GM21528 (cell line): ENCODE data around the gene SMURF2.
"Not testable (repeated sequence)": the region's sequence is repeated elsewhere in the genome, so short reads cannot be mapped to it uniquely, and the experiment has no call there.

ENCODE experiments used
- ATAC-seq: cut with Tn5 transposase; IDR thresholded peaks from one replicate; pipeline ENCODE4 v1.9.1; 2021; ENCODE audit warnings: mild to moderate bottlenecking, moderate library complexity; ENCODE audit not compliant: unreplicated experiment, low FRiP score

SMURF2 gene

DNA sequence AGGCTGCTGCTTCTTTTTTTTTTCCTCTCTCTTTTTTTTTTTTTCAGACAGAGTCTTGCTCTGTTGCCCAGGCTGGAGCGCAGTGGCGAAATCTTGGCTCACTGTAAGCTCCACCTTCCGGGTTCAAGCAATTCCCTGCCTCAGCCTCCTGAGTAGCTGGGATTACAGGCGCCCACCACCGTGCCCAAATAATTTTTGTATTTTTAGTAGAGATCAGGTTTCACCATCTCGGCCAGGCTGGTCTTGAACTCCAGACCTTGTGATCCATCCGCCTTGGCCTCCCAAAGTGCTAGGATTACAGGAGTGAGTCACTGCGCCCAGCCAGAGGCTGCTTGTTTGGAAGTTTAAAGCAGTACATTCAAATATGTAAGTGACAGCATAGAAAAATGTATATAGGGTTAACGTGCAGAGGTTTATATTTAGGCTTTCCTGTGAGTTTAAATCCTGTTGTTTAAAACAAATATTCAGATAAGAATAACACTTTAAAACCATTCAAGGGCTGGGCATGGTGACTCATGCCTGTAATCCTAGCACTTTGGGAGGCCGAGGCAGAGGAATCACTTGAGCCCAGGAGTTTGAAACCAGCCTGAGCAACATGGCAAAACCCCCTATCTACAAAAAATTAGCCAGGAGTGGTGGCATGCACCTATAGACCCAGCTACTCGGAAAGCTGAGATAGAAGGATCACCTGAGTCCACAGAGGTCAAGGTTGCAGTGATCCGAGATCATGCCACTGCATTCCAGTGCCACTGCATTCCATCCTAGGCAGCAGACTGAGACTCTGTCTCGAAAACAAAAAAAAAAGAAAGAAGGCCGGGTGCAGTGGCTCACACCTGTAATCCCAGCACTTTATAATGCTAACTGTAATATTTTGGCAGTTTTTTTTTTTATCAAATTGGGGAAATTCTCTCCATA is 6.0 kb upstream of the SMURF2 start:
- not testable (repeated sequence) for ATAC-seq

DNA sequence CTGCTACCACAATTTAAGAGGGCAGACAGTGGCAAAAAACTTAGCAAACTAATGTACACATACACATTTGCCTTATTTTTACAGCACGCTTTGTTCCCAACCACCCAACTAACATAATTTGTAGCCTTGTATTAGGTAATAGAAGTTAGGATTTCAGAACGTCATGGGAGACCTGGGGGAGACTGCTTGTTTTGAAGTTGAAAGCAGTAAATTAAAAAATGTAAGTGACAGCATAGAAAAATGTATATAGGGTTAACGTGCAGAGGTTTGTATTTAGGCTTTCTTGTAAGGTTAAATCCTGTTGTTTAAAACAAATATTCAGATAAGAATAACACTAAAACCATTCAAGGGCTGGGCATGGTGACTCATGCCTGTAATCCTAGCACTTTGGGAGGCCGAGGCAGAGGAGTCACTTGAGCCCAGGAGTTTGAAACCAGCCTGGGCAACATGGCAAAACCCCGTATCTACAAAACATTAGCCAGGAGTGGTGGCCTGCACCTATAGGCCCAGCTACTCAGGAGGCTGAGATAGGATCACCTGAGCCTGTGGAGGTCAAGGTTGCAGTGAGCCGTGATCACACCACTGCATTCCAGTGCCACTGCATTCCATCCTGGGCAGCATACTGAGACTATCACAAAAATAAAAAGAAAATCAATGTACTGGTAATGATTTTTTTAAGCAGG is 2.3 kb upstream of the SMURF2 start:
- not testable (repeated sequence) for ATAC-seq

DNA sequence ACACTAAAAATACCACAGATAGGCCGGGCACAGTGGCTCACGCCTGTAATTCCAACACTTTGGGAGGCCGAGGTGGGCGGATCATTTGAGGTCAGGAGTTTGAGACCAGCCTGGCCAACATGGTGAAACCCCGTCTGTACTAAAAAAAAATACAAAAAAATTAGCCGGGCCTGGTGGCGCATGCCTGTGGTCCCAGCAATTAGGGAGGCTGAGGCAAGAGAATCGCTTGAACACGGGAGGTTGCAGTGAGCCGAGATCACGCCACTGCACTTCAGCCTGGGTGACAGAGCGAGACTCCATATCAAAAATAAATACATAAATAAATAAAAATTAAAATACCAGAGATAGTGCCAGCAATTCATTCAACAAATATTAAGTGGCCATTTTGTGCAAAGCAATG is 1.7 kb upstream of the SMURF2 start:
- ATAC-seq = not testable (repeated sequence)

DNA sequence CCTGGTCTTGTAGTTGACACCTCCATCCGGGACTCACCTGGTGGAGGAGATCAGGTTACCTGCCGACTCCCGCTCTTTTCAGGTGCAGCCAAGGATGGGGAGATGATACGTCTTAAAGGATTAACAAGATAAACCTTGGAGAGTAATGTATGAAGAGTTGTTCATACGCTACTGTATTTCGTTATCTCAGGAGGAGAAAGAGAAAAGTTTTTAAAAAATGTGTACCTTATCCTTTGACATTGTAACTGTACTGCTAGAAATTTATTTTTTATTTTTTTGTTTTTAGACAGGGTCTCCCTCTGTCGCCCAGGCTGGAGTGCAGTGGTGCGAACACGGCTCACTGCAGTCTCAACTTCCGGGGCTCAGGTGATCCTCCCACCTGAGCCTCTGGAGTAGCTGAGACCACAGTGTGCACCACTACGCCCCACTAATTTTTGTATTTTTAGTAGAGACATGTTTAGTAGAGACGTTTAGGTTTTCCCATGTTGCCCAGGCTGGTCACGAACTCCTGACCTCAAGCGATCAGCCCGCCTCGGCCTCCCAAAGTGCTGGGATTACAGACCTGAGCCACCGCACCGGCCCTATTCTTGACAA is 764 bp upstream of the SMURF2 start:
- no peak for ATAC-seq

DNA sequence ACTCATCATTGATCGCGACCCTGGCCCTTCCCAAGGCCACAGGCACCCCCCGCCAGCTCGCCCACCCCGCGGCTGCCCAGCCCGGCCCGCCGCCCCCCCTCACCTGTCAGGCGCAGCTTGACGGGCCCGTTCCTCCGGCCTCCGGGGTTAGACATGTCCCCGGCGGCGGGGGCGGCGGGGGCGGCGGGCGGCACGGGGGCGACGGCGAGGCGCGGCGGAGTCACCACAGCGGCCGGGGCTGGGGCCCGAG is 456 bp downstream of the SMURF2 start:
- ATAC-seq = no peak

DNA sequence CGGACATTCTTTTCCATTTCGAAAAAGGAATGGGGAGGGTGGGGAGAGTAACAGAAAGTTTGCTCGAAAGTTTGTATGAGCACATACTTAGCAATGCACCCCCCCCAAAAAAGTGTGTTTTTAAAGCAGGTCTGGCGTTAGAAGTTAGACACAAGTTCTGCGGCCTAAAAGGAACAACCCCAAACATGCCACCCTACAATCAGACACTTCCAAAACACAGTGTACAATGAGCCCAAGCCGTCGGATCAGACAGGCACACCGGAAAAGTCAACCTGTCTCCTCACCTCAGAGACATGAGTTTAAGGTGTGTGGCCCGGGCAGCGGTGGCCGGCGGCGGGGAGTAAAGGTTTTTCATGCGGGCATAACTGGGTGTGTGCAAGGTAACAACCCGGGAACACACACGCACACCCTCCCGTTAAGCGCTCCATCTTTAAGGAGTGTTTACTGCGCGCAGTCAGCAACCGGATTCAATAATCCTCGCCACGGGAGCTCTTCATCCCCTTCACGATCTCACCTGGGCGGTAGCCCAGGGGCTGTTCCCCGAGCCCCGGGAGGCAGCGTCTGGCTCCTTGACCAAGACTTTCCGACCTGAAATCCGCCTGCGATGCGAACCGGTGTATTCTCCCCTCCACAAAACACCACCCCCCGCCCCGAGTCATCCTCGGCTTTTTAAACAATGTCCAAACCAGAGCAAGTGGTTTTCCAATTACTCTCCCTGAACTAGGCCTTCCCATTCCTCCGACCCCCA is 955 bp downstream of the SMURF2 start:
- ATAC-seq = not testable (repeated sequence)

DNA sequence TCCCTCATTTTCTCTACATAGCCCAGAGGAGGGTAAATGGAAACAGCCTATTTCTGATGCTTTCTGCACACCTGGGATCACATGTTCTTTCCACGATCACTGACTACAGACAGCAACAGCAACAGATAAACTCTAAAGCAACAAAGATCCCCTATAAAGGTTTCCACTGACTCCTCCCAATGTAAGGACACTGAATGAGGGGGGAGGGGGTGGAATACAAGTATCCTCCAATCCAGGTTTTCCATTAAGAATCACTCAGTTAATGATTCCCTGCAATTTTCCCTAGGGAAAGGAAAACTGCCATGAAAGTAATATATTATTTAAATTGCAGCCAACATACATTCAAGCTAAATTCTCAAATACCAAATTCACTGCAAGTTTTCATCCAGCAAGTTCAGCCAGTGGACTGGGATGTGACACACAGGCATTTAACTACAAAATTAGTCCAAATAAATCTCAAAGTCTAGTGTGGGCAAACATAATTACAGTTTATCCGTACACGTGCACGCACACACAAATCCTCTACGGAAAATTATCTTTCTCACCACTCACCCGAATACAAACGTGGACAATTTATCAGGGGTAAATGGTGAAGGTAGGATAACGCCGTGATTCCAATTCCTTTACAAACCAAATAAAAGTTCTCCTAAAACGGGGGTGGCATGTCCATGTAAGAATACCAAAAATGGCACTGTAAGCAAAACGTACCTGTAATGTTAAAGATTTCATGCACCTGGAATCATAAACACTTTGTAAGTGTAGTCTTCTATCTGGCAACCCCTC is 1.7 kb downstream of the SMURF2 start:
- not testable (repeated sequence) for ATAC-seq

DNA sequence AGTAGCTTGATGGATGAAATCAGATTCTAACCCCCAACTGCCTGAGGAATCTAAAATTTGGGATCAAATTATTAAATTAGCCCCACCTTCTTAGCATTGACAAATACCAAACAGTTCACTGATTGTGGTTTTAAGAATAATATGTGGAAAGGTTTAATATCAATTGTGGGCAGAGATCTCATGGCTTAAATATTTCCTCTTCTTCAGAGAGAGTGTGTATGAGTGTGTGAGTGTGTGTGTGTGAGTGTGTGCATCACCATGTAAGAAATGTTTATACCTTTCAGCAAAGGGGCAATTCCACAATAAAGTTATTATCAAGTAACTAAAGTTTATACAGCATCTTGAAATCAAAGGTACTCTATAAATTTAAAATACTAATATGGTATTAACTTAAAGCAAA is 3.2 kb downstream of the SMURF2 start:
- no peak for ATAC-seq

DNA sequence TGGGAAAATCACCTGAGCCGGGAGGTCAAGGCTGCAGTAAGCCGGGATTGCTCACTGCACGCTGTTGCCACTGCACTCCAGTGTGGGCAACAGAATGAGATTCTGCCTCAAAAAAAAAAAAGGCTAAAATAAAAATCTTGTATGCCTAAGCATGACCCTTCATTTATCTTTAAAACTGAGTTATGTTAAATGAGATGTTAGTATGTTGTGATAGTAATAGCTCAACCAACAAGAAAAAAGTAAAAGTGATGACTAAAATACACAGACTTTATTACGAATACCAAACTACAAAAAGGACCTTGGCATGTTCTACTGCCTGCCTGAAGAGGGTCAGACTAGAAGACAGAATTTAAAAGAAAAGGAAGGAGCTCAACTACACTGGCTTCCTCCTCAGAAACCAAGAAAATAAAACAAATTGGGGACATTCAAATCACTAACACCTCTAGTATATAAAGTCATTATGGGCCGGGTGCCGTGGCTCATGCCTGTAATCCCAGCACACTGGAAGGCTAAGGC is 4.4 kb downstream of the SMURF2 start:
- ATAC-seq = no peak

DNA sequence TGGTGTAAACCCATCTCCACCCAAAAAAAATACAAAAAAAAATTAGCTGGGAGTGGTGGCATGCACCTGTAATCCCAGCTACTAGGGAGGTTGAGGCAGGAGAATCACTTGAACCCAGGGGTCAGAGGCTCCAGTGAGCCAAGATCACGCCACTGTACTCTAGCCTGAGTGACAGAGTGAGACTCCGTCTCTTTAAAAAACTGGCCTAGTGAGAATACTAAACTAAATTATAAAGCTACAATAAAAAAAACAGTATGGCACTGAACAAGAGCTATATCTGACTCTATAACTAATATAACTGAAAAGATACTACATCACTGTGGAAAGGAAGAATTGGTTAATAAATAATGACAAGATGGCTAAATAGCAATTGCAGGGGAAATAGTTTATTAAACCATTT is 6.4 kb downstream of the SMURF2 start:
- no peak for ATAC-seq

DNA sequence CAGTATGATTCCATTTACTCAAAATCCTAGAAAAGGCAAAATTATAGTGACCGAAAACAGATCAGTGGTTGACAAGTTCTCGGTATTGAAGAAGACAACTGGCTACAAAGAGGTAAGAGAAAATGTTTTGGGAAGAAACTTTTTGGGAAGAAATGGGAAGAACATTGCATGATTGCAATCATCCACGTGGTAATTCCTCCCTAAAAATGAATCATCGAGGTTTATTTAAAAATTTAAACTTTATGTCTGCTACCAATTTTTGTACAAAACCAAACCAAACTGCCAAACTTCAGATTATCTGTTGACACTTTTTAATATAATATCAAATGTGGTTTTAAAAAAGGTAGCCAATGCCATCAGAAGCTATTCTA is 8.1 kb downstream of the SMURF2 start:
- ATAC-seq = no peak

DNA sequence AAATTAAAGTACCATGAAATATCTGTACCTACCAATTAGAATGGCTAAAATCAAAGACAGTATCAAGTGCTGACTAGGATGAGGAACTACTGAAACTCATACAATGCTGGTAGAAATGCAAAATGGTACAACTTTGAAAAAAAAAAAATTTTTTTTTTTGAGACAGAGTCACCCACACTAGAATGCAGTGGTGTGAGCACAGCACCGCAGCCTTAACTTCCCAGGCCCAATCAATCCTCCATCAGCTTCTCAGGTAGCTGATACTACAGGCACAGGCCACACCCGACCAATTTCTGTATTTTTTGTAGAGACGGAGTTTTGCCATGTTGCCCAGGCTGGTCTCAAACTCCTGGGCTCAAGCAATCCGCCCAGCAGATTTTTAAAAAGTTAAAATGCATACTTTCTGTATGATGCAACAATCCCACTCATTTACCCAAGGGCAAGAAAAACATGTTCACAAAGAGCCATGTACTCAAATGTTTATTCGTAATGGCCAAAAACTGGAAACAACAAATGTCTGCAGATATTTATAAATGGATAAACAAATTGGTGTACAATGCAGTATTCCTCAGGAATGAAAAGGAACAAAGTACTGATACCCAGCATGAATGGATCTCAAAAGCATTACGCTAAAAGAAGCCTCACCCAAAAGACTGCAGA is 8.7 kb downstream of the SMURF2 start:
- no peak for ATAC-seq

DNA sequence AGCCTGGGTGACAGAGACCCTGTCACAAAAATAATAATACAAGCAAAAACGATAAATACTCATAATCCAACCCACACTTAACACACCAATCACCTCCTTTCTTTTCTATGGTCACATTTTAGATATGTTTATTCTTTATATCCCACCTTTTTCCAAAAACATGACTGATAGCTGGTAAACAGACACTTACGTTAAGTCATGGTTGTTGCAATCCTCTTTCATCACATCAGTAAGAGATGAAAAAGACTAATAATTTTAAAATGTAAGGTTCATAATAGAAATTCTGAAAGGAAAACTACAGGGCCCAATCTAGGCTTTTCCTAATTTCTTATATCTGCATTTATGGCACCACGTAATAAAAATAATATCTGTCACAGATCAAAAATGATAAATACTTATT is 10.2 kb downstream of the SMURF2 start:
- no peak for ATAC-seq

DNA sequence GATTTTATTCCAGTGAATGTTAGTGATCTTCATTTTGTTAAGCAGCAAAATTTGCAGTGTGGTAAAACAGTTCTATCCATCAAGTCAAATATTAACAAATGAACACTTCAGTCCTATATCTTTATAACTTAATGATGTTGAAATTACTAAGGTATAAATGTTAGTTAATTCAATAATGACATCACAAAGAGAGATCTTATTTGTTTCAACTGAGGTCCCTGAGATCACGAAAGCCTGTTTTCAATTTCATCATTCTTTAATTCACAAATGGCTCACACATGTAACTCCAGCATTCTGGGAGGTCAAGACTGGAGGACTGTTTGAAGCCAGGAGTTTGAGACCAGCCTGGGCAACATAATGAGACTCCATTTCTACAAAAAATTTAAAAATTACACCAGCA is 13.9 kb downstream of the SMURF2 start:
- ATAC-seq = no peak

DNA sequence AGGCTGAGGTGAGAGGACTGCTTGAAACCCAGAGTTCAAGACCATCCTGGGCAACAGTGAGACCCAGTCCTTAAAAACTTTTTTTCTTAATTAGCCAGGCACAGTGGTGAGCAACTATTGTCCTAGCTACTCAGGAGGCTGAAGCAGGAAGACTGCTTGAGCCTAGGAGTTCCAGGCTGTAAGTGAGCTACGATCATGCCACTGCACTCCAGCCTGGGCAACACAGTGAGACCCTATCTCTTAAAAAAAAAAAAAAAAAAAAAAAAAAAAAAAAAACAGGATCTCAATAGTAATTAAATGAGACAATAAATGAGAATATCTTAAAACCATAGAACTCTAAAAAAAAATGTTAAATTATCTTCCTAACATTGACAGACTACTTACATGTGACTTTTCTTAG is 14.3 kb downstream of the SMURF2 start:
- ATAC-seq = no peak

DNA sequence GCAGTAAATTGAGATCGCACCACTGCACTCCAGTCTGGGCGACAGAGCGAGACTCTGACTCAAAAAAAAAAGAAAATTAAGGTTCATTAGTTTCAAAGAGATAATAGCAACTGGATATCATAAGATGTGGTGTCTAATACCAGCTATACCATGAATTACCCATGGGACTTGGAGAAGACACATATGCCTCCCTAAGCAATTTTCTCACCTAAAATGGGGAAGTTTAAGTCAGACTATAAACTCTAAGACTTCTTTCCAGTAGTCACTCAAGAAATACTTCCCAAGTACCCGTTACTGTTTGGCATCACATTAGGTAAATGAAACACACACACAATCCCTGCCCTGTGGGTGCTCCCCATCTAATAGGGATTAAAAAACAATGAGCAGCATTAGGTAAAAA is 22.6 kb downstream of the SMURF2 start:
- no peak for ATAC-seq

DNA sequence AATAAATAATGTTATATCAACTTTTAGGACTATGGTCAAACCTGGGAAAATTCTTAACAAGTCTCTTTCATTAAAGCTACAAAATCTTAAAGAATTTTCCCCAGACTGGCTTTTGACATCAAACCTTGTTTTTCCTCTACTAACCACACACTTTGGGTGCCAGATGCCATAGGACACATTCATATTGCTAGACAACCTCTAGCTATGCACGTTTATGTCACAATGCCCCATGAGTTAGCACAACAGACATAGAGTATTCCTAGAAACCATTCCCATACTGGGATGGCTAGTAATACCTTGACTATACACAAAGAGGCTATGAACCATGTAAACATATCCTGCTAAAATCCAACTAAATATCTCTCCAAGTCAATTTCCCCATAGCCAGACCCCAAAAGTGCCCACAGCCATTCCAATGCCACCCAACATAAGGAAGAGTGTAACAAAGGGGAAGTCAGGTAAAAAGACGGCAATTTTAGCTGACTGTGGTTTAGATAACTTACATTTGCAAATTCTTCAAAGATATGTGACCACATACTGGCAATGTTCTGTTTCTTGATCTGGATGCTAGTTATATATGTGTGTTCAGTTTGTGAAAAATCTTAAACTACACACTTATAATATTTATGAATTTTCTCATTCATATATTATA is 23.4 kb downstream of the SMURF2 start:
- no peak for ATAC-seq

DNA sequence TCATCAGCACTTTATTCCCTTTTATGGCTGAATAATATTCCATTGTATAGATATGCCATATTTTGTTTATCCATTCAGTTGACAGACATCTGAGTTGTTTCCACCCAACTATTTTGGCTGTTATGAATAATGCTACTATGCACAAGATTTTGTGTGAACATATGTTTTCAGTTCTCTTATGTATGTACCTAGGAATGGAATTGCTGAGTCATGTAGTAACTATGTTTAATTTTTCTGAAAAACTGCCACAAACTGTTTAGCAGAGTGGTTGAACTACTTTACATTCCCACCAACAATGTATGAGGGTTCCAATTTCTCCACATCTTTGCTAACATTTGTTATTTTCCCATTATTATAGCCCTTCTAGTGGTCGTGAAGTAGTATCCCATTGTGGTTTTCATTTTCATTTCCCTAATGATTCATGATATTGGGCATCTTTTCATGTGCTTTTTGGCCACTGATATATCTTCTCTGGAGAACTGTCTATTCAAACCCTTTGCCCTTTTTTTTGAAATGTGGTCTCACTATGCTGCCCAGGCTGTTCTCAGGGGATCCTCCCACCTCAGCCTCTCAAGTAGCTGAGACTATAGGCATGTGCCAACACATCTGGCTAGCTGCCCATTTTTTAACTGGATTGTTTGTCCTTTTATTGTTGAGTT is 26.3 kb downstream of the SMURF2 start:
- ATAC-seq = no peak

DNA sequence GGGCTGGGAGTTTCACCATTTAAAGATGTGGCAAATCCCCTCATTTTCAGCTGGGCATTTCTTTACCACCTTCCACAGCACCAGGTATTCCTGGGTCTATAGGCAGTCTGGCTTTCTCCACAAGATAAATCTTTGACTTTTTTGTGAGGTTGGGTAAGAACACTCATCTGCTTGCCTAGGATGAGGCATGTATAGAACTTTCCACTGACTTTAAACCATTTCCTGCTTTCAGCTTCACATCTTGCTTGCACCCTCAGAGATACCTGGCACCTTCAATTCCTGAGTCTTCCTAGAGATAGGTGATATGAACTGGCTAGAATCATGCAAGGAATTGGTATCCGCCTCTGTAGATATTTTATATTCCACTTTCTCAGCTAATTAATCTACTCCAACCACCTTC is 27.9 kb downstream of the SMURF2 start:
- ATAC-seq = no peak
